Epithelial cell of proximal tubule (primary cell): ENCODE measurements around the gene SYNJ1. TPM values are rescaled to one million over a fixed set of nuclear protein-coding genes. Genes with fewer than 3 reads are reported as not detected.

Experiments used
- DNase-seq: peaks from one replicate; pipeline ENCODE4 v3.0.0-alpha.2; 2011; ENCODE audit warnings: low read depth
- H3K4me3 ChIP-seq: 2 replicates; pipeline ENCODE4 v1.5.1; 2011; ENCODE audit warnings: low read depth, mild to moderate bottlenecking, low read length
- total RNA-seq: library from RNA; depleted of rRNA; stranded (reverse); fragments of >200 nt; gene quantifications from 2 replicates; pipeline ENCODE4 v1.2.3, GENCODE V29; 2015
- TF ChIP-seq, protein P1 (sequence below): conservative IDR thresholded peaks from 2 replicates; pipeline ENCODE4 v1.5.1; 2012; ENCODE audit warnings: low read depth, mild to moderate bottlenecking, low read length

Gene SYNJ1
- total RNA-seq, 1 donor from 2014 or later = 2.5 TPM

DNA sequence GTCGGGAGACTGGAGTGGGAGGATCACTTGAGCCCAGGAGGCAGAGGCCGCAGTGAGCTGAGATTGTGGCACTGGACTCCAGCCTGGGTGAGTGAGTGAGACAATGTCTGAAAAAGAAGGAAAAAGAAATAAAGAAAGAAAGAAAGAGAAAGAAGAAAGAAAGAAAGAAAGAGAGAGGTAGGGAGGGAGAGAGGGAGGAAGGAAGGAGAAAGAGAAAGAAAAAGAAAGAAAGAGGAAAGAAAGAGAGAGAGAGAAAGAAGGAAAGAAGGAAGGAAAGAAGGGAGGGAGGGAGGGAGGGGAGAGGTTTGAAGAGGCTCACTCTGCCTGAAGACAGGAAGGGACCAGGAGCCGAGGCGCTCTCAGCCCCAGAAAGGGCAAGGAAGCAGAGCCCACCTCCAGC lies 137.7 kb downstream of the SYNJ1 start:
- DNase-seq = no peak
- TF ChIP-seq, protein P1, sequence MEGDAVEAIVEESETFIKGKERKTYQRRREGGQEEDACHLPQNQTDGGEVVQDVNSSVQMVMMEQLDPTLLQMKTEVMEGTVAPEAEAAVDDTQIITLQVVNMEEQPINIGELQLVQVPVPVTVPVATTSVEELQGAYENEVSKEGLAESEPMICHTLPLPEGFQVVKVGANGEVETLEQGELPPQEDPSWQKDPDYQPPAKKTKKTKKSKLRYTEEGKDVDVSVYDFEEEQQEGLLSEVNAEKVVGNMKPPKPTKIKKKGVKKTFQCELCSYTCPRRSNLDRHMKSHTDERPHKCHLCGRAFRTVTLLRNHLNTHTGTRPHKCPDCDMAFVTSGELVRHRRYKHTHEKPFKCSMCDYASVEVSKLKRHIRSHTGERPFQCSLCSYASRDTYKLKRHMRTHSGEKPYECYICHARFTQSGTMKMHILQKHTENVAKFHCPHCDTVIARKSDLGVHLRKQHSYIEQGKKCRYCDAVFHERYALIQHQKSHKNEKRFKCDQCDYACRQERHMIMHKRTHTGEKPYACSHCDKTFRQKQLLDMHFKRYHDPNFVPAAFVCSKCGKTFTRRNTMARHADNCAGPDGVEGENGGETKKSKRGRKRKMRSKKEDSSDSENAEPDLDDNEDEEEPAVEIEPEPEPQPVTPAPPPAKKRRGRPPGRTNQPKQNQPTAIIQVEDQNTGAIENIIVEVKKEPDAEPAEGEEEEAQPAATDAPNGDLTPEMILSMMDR = no peak
- H3K4me3 ChIP-seq = no peak overlapping the region

DNA sequence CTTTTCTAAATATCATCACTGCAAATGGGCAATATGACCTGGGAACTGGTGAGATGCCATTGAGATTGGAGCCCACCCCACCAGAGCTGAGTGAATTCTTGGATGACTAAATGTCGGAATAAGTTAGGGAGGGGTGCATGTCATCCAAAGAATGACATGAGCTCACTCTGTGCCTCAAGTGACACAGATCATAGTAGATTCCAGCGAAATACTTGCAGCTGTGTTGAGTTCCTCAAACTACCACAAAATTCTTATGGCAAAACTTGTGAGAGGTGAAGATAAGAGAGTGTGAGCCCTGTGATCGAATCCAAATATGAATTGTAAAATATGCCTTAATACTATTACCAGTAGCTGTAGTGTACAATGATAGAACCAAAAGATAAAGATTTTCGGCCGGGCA lies 140.2 kb downstream of the SYNJ1 start:
- TF ChIP-seq, protein P1 = no peak
- no peak for DNase-seq
- no peak overlapping the region for H3K4me3 ChIP-seq

DNA sequence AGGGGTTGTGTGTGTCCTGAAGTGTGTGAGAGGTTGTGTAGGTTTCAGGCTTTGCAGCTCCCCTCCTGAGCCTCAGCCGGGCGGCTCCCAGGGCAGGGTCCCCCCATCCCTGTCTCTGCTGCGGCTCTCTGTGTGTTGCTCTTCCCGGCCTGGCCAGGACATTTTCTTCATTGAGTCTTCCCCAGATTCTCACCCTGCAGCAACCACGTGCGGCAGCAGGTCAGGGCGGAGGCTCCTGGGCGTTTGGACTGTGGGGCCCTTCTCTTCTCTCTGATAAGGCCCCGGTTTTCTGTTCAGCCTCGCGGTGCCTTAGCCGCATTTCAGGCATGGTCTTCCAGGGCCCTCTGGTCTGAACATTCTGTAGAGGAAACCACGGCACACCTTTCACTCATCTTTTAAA lies 140.7 kb downstream of the SYNJ1 start:
- no peak for DNase-seq
- no peak overlapping the region for H3K4me3 ChIP-seq
- TF ChIP-seq, protein P1 = no peak

DNA sequence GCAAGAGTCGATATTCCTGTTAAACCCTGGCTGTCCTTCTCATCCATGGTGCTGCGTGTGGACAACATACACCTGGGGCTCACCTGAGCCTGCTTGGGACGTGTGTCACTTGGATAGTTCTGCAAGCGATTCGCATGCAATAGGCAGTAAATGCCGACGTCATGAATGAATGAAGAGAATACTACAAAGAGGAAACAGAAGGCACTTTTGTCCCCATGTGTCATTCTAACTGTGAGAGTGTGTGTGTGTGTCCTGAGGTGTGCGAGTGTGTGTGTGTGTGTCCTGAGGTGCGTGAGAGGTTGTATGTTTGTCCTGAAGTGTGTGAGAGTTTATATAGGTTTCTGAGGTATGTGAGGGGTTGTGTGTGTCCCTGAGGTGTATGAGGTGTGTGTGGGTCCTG lies 141.8 kb downstream of the SYNJ1 start:
- TF ChIP-seq, protein P1 = no peak
- DNase-seq = no peak
- H3K4me3 ChIP-seq = no peak overlapping the region

DNA sequence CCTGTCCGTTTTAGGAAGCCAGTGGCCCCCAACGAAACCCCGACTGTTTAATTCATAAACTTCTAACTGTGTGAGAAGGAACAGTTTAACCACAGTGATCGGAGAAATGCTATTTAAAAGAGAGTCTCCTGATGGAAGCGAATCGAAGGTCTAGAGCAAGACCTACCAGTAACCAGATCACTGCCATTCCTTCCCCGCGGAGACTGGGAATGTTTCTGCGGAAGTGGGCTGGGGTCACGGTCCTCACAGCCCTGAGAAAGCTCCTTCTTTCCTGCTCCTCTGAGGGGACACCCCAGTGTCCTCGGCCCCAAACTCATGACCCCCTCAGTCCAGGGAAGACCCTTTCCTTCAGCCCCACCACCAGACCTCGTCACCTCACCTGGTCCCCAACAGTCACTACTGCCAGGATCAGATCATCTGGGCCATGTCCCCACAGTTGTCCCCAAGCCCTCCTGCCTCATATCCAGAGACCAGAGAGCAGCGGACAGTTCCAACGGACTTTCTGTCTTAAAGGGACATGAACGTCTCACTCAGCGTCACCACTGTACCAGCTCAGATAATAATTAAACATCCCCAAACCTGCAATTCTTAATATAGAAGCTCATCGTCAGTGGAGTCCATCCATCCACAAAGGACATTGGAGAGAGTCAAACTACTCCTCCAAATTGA lies 142.6 kb downstream of the SYNJ1 start, which contains the start of gene TCP10L:
Gene TCP10L, minus strand, starts transcription at position 482 of the 669 bp plus-strand sequence. CDS start 1,219 bp downstream, outside the sequence.
- TF ChIP-seq, protein P1 = no peak
- no peak within 1 kb of the TSS for H3K4me3 ChIP-seq
- no peak for DNase-seq

DNA sequence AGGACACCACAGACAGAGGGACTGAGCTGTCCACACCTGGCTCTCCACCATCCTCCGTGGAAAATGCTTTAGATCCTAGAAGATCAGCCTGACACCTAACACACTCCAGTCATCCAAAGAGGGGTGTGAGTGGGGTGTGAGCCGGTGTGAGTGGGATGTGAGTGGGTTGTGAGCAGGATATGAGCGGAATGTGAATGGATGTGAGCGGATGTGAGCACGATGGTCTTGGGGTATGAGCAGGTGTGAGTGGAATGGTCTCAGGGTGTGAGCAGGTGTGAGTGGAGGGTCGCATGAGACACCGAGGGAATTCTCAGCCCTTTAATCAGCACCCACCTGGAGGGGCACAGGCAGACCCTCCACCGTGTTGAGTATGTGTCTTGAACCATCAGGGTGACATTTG lies 143.3 kb downstream of the SYNJ1 start:
- no peak overlapping the region for H3K4me3 ChIP-seq
- TF ChIP-seq, protein P1 = no peak
- DNase-seq = no peak

DNA sequence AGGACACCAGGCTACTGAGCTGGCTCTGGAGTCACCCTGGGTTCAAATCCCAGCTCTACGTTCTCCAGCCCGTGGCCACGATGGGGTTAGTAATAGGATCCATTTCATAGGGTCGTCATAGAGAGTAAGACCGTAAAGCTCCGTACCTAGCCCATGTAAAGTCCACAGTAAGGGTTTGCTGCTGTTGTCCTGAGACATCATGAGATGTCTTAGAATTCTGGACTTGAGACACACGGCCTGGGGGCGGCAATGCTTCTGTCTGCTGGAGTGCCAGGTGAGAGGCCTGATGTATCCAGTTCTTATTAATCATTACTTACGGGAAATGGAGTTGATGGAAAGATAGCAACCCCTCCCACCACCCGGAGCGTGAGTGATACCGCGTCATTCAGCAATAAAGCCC lies 146.1 kb downstream of the SYNJ1 start:
- DNase-seq = no peak
- TF ChIP-seq, protein P1 = no peak
- no peak overlapping the region for H3K4me3 ChIP-seq
